ENCODE data around the gene BPNT1.
"Not testable (repeated sequence)": the region's sequence is repeated elsewhere in the genome, so short reads cannot be mapped to it uniquely, and the experiment has no call there.

The BPNT1 gene, protein sequence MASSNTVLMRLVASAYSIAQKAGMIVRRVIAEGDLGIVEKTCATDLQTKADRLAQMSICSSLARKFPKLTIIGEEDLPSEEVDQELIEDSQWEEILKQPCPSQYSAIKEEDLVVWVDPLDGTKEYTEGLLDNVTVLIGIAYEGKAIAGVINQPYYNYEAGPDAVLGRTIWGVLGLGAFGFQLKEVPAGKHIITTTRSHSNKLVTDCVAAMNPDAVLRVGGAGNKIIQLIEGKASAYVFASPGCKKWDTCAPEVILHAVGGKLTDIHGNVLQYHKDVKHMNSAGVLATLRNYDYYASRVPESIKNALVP

DNA sequence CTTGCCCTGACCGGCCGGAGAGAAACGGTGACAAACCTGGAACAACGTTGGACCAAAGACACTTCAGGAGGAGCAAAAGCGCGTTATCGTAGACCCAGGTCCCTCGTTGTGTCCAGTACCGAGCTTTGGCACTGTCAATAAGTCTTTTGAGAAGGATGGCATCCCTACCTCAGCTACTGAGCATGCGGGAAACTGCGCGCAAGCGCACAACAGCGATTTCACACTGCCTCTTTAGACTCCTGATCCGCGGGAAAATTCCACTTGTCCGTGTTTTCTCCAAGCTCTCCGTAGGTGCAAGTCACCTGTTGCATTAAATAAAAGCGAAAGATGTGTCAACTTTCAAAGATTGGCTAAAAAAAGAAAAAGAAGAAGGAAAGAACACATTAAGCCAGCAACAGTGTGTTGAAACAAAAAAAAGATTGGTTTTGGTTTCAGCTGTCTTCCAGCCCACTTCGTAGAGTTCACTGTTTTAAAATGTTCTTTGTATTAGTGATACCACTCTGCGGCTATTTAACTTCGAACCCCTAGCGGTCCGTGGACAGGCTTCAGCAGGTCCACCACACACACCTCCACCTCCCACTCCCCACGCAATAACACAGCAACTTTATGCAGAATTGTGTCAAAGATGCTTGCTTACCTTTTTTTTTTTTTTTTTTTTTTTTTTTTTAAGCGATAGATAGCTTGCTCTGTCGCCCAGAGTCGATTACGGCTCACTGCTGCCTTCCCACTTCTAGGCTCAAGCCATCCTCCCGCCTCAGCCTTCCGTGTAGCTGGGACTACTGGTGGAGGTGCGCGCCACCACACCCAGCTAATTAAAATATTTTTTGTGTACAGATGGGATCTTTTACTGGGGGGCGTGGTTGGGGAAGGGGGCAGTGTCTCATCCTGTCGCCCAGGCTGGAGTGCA is at the start of gene BPNT1:
TSS of gene BPNT1 (minus strand) at position 139 of the 907 bp plus-strand sequence. CDS start 9,942 bp downstream, outside the sequence.
- DNase-seq = peak; percentile 99

DNA sequence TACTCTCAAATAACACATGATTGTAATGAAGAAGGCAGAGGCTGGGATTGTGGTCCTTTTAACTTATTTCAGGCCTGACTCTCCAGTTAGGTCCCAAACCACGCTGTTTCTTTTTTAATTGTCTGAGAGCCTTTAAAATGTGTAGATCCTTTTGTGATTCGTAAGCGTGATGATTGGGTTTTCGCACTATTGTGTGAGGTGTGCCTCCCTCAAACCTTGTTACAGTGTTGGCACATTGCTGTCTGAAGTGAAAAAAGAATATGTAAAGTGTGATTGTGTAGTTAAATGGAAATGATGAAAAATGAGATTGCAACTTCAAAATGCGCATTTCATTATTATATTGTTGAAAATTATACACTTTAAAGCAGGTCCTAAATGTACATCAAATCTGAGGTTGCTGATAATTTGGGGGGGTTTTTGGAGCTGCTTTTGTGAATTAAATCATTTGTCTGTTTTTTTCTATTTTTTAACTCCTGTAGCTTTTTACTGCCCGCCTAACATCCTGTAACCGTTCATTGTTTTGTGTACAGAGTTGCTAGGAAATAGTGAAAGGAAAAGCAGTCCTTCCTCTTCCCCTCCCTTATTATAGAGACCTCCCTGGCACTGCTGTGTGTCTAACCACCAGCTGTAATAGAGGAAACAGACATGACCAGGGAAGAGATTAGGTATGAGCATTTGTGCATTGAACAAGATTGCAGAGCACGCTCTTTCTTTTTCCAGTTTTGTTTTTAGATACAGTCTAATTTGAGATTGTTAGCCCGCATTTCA is 47.6 kb upstream of the BPNT1 start:
- DNase-seq = peak; percentile 52

DNA sequence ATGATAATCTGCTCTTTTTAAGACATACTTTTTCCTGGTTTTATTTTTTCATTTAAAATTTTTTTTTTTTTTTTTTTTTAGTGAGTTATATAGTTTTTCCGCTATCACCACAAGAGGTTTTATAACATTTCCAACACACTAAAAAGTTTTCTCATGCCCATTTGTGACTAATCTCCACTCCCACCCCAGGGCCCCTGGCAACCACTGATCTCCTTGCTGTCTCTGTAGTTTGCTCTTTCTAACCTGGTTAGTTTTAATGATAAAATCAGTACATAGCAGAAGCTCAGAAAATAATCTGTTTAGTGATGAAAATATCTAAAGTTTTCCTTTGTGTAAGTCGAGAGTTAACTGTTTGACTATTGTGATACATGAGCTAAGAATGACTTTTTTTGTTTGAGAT is 46.2 kb upstream of the BPNT1 start:
- DNase-seq = no peak

DNA sequence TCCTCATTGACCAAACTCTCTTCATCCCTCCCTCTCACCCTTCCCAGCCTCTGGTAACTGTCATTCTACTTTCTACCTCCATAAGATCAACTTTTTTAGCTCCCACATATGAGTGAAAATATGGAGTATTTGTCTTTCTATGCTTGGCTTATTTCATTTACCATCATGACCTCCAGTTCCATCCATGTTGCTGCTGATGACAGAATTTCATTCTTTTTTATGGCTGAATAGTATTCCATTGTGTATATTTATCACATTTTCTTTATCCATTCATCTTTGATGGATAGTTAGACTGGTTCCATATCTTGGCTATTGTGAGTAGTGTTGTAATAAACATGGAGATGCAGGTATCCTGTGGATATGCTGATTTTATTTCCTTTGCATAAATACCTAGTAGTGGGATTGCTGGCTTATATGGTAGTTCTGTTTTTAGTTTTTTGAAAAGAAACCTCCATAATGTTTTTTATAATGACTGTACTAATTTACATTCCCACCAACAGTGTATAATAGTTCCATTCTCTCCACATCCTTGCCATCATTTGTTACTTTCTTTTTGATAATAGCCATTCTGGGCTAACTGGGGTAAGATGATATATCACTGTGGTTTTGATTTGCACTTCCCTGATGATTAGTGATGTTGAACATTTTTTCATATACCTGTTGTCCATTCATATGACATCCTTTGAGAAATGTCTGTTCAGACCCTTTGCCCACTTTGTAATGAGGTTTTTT is 40.1 kb upstream of the BPNT1 start:
- no peak for DNase-seq

DNA sequence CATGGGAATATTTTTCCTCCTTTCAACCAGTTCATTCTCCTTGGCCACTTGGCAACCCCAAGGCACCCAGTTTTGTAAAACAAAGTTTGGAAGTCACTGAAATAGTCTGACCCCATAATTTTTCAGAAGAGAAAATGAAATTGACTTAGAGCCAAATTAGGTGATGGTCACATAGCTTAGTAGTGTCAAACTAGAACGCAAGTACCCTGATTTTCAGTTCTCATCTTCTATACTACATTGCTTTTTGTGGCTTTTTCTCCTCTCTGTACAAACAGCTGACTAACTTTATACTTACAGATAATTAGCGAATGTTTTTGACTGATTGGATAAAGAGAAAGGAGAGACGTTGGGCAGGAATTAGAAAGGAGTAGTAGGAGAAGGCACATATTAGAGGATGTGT is 37.5 kb upstream of the BPNT1 start:
- no peak for DNase-seq

DNA sequence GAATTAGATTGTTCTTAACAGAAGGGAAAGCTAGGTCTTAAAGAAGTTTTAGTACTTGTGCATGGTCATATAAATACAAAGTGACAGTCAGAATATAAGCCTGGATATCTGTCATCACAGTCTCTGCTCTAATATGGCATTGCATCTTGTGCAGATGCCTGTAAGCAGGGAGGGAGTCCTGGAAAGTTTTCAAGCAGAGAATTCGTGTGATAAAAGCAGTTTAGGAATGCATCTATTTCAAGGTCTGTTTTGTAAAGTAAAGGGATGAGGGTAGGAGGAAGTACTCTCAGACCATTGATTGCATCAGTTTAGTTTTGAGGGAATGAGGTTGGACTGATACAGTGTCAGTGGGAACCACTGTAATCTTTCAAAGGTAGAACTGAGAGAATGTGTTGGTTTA is 35.0 kb upstream of the BPNT1 start:
- no peak for DNase-seq

DNA sequence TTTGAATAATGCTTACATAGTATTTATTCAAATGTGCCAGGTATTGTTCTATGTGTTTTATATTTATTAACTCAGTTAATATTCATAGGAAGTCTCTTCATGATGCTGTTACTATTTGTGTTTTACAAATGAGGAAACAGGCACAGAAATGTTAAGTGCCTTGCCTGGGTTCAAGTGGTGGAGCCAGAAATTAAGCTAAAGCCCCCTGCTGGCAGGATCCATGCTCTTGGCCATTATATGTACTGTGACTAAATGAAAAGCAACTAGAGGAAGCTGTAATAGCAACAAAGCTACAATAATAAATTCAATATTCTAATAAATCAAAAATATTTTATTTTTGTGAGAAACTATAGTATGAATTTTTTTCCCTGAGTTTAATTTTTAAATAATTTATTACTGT is 34.3 kb upstream of the BPNT1 start:
- DNase-seq = peak; percentile 11

DNA sequence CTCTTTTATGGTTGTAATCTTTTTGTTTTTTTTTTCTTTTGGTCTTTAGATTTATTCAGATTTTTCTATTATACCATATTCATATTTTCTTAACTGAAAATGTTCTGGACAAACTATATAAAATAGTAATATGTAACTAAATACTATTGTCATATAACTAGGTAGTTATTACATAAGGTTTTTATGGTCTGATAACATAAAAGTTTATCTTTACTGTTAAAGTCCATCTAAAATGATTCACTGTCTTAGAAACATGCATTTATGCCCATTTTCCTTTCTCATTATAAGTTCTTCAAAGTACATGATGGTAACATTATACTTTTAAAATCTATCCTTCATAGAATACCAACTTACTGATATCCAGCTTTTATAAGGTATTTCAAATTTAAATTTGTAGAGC is 33.5 kb upstream of the BPNT1 start:
- DNase-seq = no peak

DNA sequence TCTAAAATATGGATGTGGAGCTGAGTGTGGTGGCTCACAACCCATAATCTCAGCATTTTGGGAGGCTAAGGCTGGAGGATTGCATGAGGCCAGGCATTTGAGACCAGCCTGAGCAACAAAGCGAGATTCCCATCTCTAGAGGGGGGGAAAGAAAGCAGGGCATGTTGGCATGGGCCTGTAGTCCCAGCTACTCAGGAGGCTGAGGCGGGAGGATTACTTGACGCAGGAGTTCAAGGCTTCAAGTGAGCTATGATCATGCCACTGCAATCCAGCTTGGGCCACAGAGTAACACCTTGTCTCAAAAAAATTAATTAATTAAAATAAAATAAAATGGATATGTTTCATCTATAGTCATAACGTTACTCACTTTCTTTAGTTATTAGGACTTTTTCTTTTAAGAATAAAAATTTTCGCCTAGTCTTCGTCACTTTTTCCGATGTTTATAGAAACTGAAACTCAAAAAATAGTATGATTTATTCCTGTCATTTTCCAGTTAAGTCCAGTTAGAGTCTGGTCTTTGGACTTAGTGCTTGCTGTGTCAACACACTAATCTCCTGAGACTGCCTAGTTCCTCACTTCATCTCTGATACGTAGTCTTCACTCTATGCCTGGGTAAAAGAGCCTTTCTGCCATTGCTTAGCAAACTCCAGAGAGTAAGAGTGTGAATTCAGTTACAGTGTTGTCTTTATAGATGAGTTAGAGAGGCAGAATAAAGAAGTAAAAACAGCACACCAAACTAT is 32.4 kb upstream of the BPNT1 start:
- DNase-seq = no peak

DNA sequence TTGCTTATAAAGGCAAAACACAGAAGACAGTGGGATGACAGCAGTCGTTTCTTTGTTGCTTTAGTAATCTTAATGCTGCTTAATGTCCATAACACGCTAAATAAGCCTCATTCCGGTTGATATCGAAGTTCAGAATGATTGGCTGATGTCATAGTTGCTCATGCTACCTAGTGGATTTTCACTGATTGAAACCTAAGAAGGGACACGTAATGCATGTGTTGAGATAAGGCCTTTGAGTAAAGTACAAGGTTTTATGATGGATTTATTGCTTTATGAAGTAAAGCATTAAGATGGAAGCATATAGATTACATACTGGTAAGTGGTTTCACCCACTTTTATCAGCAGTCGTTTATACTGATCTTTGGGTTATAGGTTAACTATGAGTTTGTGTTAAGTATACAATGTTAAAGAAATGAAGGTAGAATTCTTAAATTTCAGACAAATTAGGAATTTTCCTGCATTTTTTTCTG is 29.5 kb upstream of the BPNT1 start:
- DNase-seq = no peak

DNA sequence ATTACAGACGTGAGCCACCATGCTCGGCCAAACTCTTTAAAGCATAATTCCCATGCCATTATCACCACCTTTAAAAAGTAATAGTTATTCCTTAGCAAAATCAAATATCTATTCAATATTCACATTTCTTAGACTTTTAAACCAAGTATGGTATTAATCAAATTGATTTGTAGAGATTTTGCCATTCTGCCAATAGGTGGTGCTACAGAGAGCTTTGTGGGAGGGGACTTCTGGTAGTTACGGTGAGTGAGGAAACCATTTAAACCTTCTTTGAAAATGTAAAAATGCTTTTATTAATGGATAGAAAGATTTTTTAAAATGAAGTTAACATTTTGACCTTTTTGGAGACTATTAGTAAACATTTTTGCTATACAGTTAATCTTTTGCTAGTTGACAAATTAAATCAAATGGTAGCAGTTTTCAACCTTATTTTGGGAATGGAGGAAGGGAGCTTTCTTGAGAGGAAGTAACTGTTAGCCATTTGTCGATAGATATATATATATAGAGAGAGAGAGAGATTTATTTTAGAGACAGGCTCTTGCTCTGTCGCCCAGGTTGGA is 23.6 kb upstream of the BPNT1 start:
- DNase-seq = peak; percentile 66

DNA sequence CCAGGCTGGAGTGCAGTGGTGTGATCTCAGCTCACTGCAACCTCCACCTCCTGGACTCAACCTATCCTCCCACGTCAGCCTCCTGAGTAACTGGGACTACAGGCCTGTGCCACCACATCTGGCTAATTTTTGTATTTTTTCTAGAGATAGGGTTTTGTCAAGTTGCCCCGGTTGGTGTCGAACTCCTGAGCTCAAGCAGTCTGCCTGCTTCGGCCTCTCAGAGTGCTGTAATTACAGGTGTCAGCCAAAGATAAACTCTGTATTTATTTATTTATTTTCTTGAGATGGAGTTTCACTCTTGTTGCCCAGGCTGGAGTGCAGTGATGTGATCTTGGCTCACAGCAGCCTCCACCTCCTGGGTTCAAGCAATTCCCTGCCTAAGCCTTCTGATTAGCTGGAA is 23.0 kb upstream of the BPNT1 start:
- DNase-seq = not testable (repeated sequence)

DNA sequence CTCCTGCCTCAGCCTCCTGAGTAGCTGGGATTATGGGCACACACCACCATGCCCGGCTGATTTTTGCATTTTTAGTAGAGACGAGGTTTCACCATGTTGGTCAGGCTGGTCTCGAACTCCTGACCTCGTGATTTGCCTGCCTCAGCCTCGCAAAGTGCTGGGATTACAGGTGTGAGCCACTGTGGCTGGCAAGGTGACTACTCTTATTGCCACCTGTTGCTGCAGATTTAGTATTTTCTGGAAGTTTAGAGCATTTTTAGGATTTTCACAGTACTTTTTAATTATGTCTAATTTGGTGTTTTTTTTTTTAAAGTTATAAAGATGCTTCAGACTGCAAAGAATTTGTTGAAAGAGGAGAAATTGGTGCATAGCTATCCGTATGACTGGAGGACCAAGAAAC is 20.9 kb upstream of the BPNT1 start:
- not testable (repeated sequence) for DNase-seq

DNA sequence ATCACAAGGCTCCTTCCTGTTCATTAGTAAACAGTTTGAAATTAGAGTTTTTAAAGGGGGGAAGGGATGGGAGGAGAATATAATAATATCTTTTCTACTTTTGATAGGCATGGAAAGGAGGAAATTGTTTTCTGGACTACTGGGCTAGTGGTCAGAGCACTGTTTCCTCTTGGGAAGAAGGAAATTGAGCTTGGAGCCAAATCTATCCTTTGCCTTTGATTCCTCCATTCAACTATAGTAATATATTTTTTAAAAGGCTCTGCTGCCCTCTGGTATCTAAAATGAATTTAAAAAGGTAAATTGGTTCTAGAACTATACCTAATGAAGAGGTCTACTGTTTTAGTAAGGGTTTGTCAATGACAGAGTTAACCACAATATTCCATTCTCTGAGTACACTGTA is 10.2 kb upstream of the BPNT1 start:
- no peak for DNase-seq

DNA sequence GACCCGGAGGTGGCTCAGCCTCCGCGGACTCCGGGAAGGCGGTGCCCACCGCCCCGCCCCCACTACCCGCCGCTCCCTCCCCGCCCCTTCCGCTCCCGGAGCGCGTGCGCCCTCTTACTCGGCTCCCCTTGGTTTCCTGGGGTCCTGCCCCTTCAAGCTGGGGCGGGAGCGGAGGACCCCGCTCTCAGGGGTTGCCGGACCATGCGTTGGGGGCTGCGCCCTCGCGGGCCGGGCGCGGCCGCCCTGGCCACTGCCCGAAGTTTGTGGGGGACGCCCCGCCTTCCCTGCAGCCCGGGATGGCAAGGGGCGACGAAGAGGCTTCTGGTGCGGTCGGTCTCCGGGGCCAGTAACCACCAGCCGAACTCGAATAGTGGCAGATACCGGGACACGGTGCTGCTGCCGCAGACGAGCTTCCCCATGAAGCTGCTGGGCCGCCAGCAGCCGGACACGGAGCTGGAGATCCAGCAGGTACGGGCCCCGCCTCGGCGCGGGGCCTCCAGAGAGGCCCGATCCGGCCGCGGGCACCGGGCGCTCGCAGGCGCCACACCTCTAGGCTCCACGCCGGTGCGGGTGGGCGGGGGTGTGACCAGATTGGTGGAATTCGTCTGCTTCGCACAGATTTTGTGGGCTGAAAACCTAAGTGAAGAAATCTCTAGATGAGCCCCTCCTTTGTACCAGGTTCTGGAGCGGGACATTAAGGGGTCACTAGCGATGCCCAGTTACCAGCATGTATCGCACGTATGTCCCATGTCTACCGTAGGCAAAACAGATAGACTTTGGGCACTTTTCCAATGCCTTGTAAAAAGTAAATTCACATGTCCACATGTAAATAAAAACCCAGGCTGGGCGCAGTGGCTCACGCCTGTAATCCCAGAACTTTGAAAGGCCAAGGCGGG is 4.7 kb upstream of the BPNT1 start, which contains the start of gene IARS2:
TSS of gene IARS2 (plus strand) at position 117 of the 896 bp plus-strand sequence. CDS start at position 202, 85 bp downstream.
- peak; percentile 95 for DNase-seq

DNA sequence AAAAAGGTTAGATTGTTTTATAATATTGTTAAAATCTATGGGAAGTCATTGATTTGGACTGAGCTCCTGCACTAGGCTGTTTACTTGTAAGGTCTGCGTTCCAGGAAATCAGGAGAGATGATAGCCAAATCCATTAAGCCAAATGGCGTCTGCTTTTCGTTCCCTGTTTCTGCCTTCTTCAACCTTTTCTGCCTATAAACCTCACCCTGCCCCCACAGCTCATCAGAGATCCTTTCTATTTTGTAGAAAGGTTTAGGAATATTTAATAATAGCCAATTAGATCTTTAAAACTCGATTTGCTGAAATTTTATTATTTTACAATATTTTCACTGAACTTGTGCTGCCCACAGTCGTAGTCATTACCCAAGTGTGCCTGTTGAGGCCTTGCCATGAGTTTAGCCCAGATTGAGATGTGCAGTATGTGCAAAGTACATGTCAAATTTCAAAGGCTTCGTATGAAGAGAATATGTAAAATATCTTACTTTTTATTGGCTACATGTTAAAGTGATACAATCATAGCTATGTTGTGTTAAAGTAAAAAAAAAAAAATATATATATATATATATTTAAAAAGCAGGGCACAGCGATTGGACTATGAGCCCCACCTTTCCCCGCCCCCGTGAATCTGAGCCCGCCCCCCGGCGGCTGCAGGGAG is 3.9 kb upstream of the BPNT1 start:
- DNase-seq = peak; percentile 7

DNA sequence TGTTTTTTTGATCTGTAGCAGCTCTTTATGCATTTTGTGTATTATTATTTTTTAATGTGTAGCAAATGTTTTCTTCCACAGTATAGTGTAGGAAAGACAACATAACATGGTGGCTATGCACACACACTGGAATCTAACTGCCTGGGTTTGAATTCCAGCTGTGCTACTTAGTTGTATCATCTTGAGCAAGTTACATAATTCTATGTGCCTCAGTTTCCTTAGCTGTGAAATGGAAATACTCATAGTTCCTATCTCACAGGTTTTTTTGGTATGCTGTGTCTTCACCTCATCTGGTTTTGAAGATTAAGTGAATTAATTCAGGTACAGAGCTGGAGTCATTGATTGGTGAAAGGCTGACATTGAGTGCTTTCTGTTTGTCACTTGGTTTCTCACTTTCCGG is 3.1 kb upstream of the BPNT1 start:
- no peak for DNase-seq

DNA sequence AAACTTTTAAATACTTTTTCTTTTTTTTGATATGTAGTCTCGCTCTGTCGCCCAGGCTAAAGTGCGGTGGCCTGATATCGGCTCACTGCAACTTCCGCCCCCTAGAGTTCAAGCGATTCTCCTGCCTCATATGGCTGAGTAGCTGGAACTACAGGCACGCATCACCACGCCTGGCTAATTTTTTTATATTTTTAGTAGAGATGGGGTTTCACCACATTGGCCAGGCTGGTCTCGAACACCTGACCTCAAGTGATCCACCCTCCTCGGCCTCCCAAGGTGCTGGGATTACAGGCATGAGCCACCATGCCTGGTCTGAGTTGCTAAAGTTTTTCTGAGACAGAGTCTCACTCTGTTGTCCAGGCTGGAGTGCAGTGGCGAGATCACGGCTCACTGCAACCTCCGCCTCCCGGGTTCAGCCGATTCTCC is 3.3 kb downstream of the BPNT1 start:
- not testable (repeated sequence) for DNase-seq

DNA sequence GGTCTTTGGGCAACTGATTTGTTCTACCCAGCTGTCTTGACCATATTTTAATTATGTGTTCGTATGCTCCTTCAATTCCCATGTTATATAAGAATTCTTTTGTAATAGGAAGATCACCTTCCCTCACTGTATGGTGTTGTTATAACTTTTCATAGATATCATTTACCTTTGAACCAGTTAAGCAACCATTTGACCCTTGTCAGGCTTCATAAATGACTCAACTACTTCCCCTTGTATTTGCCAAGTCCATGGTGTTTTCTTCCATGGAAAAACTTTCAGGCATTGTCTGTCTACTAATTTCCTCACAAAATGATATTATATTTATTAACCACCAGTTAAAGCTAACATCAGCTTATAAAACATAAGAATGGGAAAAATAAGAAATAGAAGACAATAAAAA is 5.1 kb downstream of the BPNT1 start:
- no peak for DNase-seq

DNA sequence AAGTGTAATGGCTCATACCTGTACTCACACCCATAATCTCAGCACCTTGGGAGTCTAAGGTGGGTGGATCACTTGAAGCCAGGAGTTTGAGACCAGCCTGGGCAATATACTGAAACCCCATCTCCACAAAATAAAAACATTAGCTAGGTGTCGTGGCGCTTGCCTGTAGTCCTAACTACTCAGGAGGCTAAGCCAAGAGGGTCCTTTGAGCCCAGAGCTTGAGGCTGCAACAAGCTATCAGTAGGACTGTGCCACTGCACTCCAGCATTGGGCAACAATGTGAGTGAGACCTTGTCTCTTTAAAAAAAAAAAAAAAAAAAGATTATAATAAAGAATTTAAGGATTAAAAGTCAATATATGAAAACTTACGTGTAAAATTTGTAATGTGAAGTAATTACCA is 11.7 kb downstream of the BPNT1 start:
- DNase-seq = no peak
